Stomach (tissue), 9 donors: ENCODE data around the gene TIMM21. TPM values are rescaled to one million over a fixed set of nuclear protein-coding genes. Genes with fewer than 3 reads are reported as not detected.

Source experiments
- DNase-seq, 2 donors: peaks; one replicate each; pipeline versions ENCODE4 v3.0.0 to v3.0.0-alpha.2; 2013 to 2019
- H3K27ac ChIP-seq, 5 donors: fragments of 200-600 bp in 4 of 5; sonication (generic) in 4 of 5; one replicate each; pipeline ENCODE4 v1.5.1; 2013 to 2019; ENCODE audit warnings: mild to moderate bottlenecking in 1 of 5, moderate library complexity in 1 of 5
- H3K27me3 ChIP-seq, 3 donors: fragments of 200-600 bp; sonication (generic); one replicate each; pipeline ENCODE4 v1.5.1; 2017 to 2019; ENCODE audit warnings: mixed run types in 1 of 3
- H3K36me3 ChIP-seq, 4 donors: fragments of 200-600 bp; sonication (generic); 1 replicate in 3 of 4; 2 replicates in 1 of 4; pipeline ENCODE4 v1.5.1; 2016 to 2019
- H3K4me1 ChIP-seq, 4 donors: fragments of 200-600 bp; sonication (generic); one replicate each; pipeline ENCODE4 v1.5.1; 2016 to 2019
- H3K4me3 ChIP-seq, 4 donors: fragments of 200-600 bp; sonication (generic) in 3 of 4; one replicate each; pipeline ENCODE4 v1.5.1; 2016 to 2019; ENCODE audit warnings: mild to moderate bottlenecking in 1 of 4
- H3K9me3 ChIP-seq, 4 donors: fragments of 200-600 bp; sonication (generic); one replicate each; pipeline ENCODE4 v1.5.1; 2016 to 2019
- CTCF ChIP-seq, 7 experiments: fragments of 450-650 bp in 4 of 7; fragments of 200-600 bp in 3 of 7; sonication (generic) in 3 of 7; IDR thresholded peaks; one replicate each; pipeline ENCODE4 v1.5.1; 2016 to 2019; ENCODE audit warnings: antibody characterized with exemption in 7 of 7, control low read depth in 2 of 7, mild to moderate bottlenecking in 1 of 7
- EP300 ChIP-seq: sonication (generic); formaldehyde crosslinking; IDR thresholded peaks from one replicate; pipeline ENCODE4 v1.6.1; 2017; ENCODE audit warnings: antibody characterized with exemption
- POLR2A ChIP-seq, 4 donors: fragments of 450-650 bp; IDR thresholded peaks; one replicate each; pipeline ENCODE4 v1.6.1; 2016; ENCODE audit warnings: antibody characterized with exemption in 4 of 4, control low read depth in 2 of 4, mild to moderate bottlenecking in 1 of 4, moderate library complexity in 1 of 4
- POLR2AphosphoS5 ChIP-seq, 3 donors: sonication (generic); formaldehyde crosslinking; IDR thresholded peaks; one replicate each; pipeline ENCODE4 v1.6.1; 2016; ENCODE audit warnings: antibody characterized with exemption in 3 of 3
- WGBS, 5 donors: extraction: QIAGEN DNeasy Blood & Tissue Kit in 3 of 5; methylation state at CpG; one replicate each; pipeline versions ENCODE4 v1.1.5 to v1.1.7; 2013 to 2018; 5-methylcytosine and 5-hydroxymethylcytosine counted together
- intact Hi-C: fragments of 100-400 bp; cut with DNase I; formaldehyde crosslinking; loops from one replicate; pipeline ENCODE4 v1.15.1; 2023; ENCODE audit warnings: low total_unique reads
- polyA plus RNA-seq, 3 donors: library from polyadenylated mRNA; stranded (reverse); fragments of 200-250 nt; gene quantifications; one replicate each; pipeline ENCODE4 v1.2.3, GENCODE V29; 2013
- total RNA-seq, 5 donors: library from RNA; depleted of rRNA; stranded (reverse); fragments of >200 nt; gene quantifications; one replicate each; pipeline versions ENCODE4 v1.1.0 to v1.2.3, GENCODE V29; 2014 to 2016
- donor health status: healthy with polysubstance abuse.
- donor health status: Bipolar disorder and iron deficiency.
- donor health status: healthy.

The TIMM21 gene
- total and polyA plus RNA-seq, 8 donors, result 5.8 to 99.1 (median 13.8) TPM; not detected in 1

GRCh38 chr18:74131124-74131523 lies 17.2 kb upstream of the TIMM21 start:
- H3K27ac ChIP-seq, result no peak overlapping the region
- no peaks in the 10 kb centered on the region for H3K9me3 ChIP-seq
- peaks cover 0 to 10% (median 0%) of the 10 kb centered on the region in 4 donors for H3K4me1 ChIP-seq
- WGBS, 5 donors, result 83 to 87% (median 85%) methylated on average over 3 of the region's 3 CpGs
- H3K4me3 ChIP-seq, result no peak overlapping the region
- DNase-seq, result no peak
- TF ChIP-seq POLR2AphosphoS5 (IDR thresholded peaks at IDR 0.05), result no peak
- no peak for TF ChIP-seq CTCF (IDR thresholded peaks at IDR 0.05)
- TF ChIP-seq POLR2A (IDR thresholded peaks at IDR 0.05), result no peak
- no peak for TF ChIP-seq EP300
- H3K27me3 ChIP-seq, result no peaks in the 10 kb centered on the region
- no peaks in the 10 kb centered on the region for H3K36me3 ChIP-seq
- intact Hi-C loops, result no loop called here

GRCh38 chr18:74132201-74132600 lies 16.1 kb upstream of the TIMM21 start:
- 45 to 54% (median 51%) methylated on average over 3 of the region's 3 CpGs for WGBS, 5 donors

GRCh38 chr18:74137920-74138538 lies 10.3 kb upstream of the TIMM21 start:
- intact Hi-C loops, result no loop called here
- H3K27me3 ChIP-seq, result peaks cover 0 to 6% (median 0%) of the 10 kb centered on the region in 3 donors
- WGBS, 5 donors, result 81 to 89% (median 84%) methylated on average over 12 of the region's 12 CpGs

More at GRCh38 chr18:74132201-74132600, 16.1 kb upstream of the TIMM21 start:
- TF ChIP-seq POLR2AphosphoS5 (IDR thresholded peaks at IDR 0.05) (no peak), EP300 (no peak), POLR2A (IDR thresholded peaks at IDR 0.05) (no peak), CTCF (IDR thresholded peaks at IDR 0.05) (no peak)
- Histone ChIP-seq H3K9me3 (no peaks in the 10 kb centered on the region), H3K36me3 (no peaks in the 10 kb centered on the region), H3K4me1 (peaks cover 0 to 10% (median 0%) of the 10 kb centered on the region in 4 donors), H3K27me3 (no peaks in the 10 kb centered on the region), H3K4me3 (no peak overlapping the region), H3K27ac (no peak overlapping the region)
- intact Hi-C loops, result no loop called here
- no peak for DNase-seq

GRCh38 chr18:74139411-74139810 lies 8.9 kb upstream of the TIMM21 start:
- intact Hi-C loops, result no loop called here
- 65 to 85% (median 84%) methylated on average over 2 of the region's 2 CpGs for WGBS, 5 donors

More at GRCh38 chr18:74137920-74138538, 10.3 kb upstream of the TIMM21 start:
- Histone ChIP-seq H3K9me3 (no peaks in the 10 kb centered on the region), H3K27ac (no peak overlapping the region), H3K4me1 (no peaks in the 10 kb centered on the region), H3K4me3 (no peak overlapping the region), H3K36me3 (no peaks in the 10 kb centered on the region)
- no peak for DNase-seq
- no peak for TF ChIP-seq POLR2AphosphoS5 (IDR thresholded peaks at IDR 0.05)
- TF ChIP-seq POLR2A (IDR thresholded peaks at IDR 0.05), result no peak
- no peak for TF ChIP-seq EP300
- TF ChIP-seq CTCF (IDR thresholded peaks at IDR 0.05), result no peak

More at GRCh38 chr18:74139411-74139810, 8.9 kb upstream of the TIMM21 start:
- Histone ChIP-seq H3K4me1 (no peaks in the 10 kb centered on the region), H3K27me3 (peaks cover 0 to 6% (median 0%) of the 10 kb centered on the region in 3 donors), H3K36me3 (no peaks in the 10 kb centered on the region), H3K4me3 (no peak overlapping the region), H3K27ac (no peak overlapping the region), H3K9me3 (no peaks in the 10 kb centered on the region)
- TF ChIP-seq POLR2A (IDR thresholded peaks at IDR 0.05) (no peak), POLR2AphosphoS5 (IDR thresholded peaks at IDR 0.05) (no peak), EP300 (no peak), CTCF (IDR thresholded peaks at IDR 0.05) (no peak)
- no peak for DNase-seq
